HG03045 (cell line): ENCODE results near the gene NMUR1.
A peak's percentile ranks its signal among the peaks of the same experiment; 100 is the strongest.

Experiments
- ATAC-seq: cut with Tn5 transposase; IDR thresholded peaks from one replicate; pipeline ENCODE4 v1.9.1; 2021; ENCODE audit warnings: mild to moderate bottlenecking, moderate library complexity; ENCODE audit not compliant: unreplicated experiment

Gene NMUR1

GRCh38 chr2:231526341-231527090 is 3.7 kb downstream of the NMUR1 start:
- ATAC-seq, result no peak

GRCh38 chr2:231525248-231526163 is 4.7 kb downstream of the NMUR1 start:
- ATAC-seq, result no peak

- ATAC-seq, result no peak
Measured at GRCh38 chr2:231524477-231525247, 5.6 kb downstream of the NMUR1 start.

GRCh38 chr2:231523451-231524285 is 6.6 kb downstream of the NMUR1 start:
- no peak for ATAC-seq

GRCh38 chr2:231522418-231523180 is 7.6 kb downstream of the NMUR1 start:
- no peak for ATAC-seq

GRCh38 chr2:231521443-231521842 is 8.8 kb downstream of the NMUR1 start:
- ATAC-seq, result no peak

- no peak for ATAC-seq
Measured at GRCh38 chr2:231519975-231520555, 10.2 kb downstream of the NMUR1 start.

- ATAC-seq, result no peak
Measured at GRCh38 chr2:231518771-231519170, 11.5 kb downstream of the NMUR1 start.

GRCh38 chr2:231515603-231516002 is 14.6 kb downstream of the NMUR1 start:
- no peak for ATAC-seq

- no peak for ATAC-seq
Measured at GRCh38 chr2:231514951-231515297, 15.3 kb downstream of the NMUR1 start.

- ATAC-seq, result peak; percentile 99
Measured at GRCh38 chr2:231514225-231514950, 15.9 kb downstream of the NMUR1 start.

- ATAC-seq, result no peak
Measured at GRCh38 chr2:231513746-231514224, 16.5 kb downstream of the NMUR1 start.

GRCh38 chr2:231512222-231512621 is 18.0 kb downstream of the NMUR1 start:
- no peak for ATAC-seq

GRCh38 chr2:231503766-231504165 is 26.5 kb downstream of the NMUR1 start:
- no peak for ATAC-seq

GRCh38 chr2:231502596-231502995 is 27.6 kb downstream of the NMUR1 start:
- ATAC-seq, result no peak

GRCh38 chr2:231497651-231498050 is 32.6 kb downstream of the NMUR1 start:
- no peak for ATAC-seq

GRCh38 chr2:231494669-231495068 is 35.6 kb downstream of the NMUR1 start:
- ATAC-seq, result no peak

- no peak for ATAC-seq
Measured at GRCh38 chr2:231490801-231491200, 39.4 kb downstream of the NMUR1 start.

GRCh38 chr2:231489990-231490389 is 40.3 kb downstream of the NMUR1 start:
- ATAC-seq, result no peak
